ENCODE data around the gene BCR.

Gene BCR

DNA sequence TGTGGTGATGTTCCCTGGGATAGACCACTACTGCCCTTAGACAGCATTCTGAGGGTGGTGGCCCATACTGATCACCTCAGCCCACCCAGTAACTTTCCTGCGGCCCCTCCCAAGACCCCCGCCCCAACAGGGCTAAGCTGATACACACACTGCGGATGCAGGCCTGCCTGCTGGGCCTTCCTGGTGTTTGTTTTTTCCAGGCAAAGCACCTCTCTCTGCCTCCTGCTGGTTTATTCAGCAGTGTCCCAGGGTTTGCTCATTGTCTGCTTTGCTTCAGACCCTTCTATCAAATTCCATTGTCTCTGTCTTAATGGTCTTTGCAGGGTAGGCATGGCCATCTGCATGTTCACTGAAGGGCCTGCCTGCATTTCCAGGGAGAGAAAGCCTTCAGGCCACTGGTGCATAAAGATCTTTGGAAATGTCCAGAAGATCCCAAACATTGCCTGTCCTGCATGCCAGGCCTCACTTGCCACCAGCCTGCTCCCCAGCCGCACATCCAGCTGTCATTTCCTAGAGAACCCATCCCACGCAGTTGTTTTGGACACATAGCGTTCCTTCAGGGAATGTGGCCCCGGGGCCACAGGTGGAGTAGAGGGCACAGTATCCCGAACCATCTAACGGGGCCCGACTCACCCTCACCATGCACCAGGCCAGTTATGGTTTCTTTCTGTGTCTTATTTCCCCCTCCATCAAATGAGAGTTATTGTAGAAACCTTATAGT, 50.2 kb downstream of the BCR start:
- DNase-seq (ENCODE audit: low read depth in 3 of 3): no peak

DNA sequence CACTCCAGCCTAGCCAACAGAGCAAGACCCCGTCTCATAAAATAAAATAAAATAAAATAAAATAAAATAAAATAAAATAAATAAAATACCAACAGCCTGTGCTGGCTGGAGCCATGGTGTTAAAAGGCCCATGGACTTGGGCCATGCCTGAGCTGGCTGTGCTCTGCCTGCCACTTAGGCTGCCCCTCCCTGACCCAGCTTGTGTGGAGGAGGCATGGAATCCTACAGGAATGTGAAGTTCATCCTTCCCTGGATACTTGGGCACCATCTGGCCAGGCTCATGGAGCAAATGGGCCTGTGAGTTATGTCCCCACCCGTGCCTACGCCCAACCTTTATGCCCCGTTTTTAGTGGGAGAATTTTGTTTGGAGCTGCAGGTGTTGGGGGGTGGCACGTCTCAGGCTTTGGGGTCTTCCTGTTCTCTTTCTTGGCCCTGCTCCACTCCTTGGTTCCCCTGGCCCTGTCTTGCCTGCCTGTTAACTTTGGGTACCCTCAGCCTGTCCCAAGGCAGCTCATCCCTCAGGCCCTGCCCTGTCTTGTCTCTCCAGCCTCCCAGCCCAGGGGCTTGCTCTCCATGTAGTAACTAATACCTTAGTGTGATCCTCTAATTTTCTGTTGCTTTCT, 51.3 kb downstream of the BCR start:
- DNase-seq (ENCODE audit: low read depth in 3 of 3): no peak

DNA sequence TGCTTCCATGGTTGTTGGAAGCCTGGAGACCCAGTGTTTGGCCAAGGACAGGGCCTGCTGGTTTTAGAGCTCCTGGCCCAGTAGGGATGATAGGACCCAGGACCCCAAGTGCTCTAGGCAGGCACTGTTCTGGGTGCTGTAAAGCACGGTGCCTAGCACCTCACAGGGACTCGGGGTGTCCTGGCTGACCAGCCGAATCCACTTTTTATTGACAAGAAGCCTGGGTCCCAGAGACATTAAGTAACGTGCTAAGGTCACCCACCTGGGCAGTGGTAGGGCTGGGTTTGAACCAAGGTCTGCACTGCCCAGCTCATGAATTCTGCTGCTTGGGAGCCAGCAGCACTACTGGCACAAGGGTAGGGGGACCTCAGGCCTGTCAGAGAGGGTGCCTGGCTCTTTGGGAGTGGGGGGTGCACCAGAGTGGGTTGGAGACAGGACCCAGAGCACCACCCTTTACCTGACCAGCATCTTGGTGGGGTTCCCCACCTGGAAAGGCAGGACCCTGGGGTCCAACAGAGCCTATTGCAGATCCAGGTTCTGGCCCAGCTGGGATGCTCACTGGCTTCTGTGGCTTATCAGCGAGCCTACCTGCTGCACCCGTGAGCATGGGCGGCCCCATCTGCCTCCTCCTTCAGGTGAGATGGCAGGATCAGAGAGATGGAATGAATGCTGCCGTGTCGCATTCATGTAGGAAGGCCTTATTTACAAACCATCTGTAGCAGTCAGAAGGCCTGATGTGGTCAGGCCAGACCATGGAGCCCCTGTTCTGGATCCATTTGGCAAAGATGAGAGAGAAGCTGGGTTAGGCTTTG, 52.0 kb downstream of the BCR start:
- no peak for DNase-seq (ENCODE audit: low read depth in 3 of 3)

DNA sequence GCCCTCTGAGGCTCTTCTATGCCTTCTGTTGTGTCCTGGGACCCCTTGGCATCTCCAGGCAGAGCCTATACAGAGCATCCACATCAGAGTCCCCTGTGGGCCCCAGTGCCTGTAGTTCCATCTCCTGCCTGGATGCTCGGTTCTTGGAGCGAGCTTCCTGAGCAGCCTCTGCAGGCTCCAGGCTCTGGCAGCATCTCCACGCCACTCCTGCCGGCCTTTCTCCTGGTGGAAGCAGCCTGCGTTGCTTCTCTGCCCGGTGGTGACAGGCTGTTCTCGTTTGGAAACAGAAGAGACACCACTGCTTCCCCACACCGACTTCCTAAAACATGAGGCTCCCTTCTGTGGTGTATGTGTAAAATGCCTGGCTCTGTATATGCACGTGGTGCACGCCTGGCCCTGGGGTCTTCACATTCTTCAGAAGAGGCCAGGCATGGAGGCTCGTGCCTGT, 52.8 kb downstream of the BCR start:
- no peak for DNase-seq (ENCODE audit: low read depth in 3 of 3)

DNA sequence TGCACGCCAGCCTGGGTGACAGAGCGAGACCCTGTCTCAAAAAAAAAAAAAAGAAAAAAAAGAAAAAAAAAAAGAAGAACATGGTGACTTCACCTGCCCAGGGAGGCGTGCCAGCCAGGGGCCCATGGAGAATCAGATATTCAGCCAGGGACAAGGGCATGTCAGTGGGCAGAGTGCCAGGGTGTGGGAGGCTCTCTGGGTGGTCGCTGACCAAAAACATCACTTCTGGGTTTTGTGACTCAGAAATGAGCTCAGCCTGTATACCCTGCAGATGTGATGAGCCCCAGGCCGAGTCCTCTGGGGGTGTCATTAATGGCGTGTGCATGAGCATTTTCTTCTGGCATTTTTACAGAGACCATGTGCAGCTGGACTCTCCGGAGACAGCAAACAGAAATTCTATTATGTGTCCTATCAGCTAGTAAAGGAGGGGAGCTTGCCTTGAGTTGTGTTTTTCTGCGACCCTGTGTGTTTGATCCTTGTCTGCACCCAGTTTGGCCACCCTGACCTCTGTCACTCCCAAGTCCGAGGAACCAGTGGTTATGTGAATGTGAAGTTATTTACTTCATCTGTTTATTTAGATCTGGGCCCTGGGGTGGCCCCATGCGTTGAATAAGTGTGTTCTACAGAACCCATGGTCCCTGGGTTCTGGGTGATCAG, 53.6 kb downstream of the BCR start:
- DNase-seq (ENCODE audit: low read depth in 3 of 3): peak in 2 of 3 experiments; percentile 32 to 68

DNA sequence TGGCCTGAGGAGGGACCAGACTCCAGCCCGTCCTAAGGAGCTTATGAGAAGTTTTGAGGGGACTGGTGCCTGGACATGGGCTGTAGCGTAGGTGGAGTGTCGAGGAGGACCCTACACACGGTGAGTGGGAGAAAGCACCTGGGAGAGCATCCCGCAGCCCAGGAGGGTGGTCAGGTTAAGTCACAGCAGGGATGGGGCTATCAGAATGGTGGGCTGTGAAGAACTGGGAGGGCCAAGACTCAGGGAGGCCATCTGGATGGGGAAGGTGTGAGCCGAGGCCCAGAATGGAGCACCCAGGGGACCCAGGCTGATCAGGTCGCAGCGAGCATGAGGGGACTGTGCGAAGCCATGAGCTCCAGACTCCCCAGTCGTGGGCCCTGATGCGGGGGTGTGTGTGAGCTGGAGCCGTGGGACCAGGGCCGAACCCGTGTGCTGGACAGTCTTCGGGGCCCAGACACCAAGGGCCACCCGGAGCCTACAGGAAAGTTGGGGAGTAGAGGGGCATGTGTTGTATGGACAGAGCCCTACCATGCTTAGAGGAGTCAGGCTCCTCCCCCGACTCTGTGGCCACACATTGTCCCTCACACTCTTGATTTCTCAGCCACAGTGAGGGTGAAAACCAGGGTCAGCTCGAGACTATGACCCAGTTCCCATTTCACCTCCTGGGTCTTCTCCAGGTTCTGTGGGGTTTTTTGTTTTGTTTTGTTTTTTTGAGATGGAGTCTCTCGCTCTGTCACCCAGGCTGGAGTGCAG, 54.3 kb downstream of the BCR start:
- no peak for DNase-seq (ENCODE audit: low read depth in 3 of 3)

DNA sequence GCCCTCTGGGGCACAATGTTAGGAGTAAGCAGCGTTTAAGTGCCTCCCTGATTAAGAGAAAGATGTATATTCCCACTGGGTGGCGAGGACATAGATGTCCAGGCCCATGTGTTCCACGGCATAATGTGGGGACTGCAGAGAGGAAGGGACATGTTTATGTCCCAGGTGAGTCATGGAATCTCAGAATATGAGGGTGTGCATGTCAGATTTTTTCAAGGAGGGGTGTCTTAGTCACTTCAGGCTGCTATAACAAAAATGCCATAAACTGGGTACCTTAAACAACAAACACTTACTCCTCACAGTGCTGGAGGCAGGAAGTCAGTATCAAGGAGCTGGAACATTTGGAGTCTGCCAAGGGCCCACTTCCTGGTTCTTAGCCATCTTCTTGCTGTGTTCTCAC, 55.1 kb downstream of the BCR start:
- DNase-seq (ENCODE audit: low read depth in 3 of 3): no peak

DNA sequence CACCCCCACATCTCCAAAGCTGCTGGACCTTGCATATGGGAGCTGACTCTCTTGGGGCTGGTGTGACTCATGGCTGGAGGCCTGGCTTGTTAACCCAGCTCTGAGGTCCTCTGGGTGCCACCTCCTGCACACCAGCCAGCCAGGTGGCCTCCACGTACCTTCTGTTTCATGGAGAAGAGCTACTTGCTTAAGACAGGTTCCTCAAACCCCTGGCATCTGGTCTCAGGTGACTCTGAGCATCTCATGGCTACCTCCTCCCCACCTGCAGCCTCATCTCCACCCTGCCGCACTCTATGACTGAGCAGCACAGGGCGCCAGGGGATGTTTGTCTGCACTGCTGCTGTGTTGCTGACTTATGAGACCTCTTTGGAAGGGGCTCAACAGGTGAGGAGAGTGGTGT, 55.7 kb downstream of the BCR start:
- DNase-seq (ENCODE audit: low read depth in 3 of 3): no peak

DNA sequence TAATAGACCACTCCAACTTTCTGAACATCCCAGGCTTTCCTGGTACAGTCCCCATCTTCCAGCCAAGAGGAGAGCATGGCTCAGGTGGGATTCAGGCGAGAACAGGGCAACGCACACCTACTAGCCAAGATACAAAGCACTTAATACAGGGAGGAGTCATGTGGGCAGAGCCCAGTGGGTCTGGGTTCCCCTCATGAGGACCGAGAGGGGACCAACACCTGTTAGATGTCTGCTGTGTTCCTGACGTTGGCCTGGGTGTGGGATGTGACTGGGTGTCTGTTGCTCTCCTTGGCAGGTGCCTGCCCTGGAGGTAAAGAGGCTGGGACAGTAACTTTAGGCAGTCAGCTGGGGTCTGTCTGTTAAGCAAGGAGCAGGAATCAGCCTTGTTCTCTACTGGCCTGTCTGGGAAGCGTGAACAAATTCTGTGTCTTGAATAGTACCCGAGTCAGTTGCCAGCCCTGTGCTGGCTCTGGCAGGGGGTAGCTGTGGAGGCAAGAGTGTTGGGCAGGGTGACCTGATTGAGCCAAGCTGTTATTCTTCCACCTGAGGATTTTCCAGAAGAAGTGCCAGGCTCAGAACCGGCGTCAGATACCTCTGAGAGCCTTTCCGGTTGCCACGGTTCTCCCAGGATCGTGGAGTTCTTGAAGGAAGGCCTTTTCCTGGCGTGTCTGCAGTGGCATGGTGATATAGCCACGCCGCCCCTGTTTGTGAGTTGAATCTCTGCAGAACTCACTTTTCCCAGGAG, 56.3 kb downstream of the BCR start:
- DNase-seq (ENCODE audit: low read depth in 3 of 3): no peak

DNA sequence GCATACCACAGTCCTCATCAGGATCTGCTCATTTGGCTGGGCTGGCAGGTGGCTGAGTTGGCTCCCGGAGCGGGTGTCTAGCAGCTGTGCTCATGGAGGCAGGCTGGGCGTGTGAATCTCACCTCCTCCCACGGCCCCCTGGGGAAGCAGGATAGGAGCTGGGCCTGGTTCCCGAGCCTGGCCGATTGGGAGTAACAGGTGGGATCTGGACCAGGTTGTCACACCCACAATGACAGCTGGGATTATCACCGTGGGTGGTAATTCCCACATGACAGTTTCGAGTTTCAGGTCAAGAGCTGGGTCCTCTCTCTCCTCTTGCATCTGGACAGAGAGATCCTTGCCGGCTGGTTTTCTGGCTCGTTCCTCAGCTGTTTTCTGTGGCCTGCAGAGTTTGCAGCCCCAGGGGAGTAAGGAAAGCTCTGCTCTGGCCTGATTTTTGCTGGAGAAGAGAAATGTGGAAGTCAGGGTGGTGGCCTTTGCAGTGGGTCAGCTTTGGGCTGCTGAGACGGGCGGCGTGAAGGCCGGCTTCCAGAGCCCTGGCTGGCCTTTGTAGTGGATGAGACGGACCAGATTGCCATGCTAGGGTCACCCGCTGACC, 57.0 kb downstream of the BCR start:
- no peak for DNase-seq (ENCODE audit: low read depth in 3 of 3)

DNA sequence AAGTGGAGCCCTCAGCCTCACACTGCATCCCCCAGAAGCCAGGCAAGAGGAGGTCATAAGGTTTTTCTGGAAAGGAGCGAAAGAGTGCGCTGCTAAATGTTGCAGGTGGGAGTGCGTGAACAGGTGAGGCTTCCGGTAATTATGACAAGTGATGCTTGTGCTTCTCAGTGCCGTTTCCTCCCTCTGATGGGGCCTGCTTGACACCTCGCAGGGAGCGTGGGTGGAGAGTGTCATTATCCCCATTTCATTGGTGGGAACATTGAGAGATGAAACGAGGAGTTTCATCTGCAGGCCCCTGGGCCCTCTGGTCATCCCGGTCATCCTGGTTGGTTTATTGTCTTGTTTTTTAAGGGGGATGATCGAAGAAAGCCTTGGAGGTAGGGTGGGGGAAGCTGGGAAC, 57.5 kb downstream of the BCR start:
- DNase-seq (ENCODE audit: low read depth in 3 of 3): peak in 2 of 3 experiments; percentile 31 to 44

DNA sequence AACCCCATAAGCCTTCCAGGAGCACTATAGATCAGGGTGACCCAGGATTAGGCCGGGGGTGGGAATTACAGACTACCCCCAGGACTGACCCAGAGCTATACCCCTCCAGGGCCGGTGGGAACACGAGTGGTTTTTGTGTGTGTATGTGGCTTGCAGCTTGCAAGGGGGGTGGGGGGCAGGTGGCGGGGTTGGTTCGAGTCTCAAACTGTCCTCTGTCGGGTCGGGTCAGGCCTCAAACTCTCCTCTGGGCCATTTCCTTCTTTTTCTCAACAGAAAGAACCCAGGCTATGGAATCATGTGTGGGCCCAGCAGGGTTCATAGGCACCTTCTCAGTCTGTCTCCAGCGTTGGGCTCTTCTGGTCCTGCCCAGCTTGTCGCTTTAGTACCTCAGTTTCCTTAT, 58.4 kb downstream of the BCR start:
- no peak for DNase-seq (ENCODE audit: low read depth in 3 of 3)

DNA sequence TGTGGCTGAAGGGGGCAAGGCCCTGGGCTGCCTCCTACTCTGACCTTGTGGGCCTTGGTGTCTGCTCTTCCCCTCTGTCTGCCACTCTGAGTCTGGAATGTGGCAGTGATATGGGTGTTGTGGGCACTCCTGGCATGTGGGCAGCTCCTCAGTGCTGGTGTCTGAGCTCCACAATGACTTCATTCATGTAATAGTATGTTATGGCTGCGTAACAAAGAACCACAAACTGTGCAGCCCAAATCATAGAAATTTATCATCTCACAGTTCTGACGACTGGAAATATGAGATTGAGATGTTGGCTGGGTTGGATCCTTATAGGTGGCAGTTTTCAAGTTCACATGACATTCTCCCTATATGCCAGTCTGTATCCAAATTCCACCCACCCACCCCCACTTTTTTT, 59.1 kb downstream of the BCR start:
- DNase-seq (ENCODE audit: low read depth in 3 of 3): no peak

DNA sequence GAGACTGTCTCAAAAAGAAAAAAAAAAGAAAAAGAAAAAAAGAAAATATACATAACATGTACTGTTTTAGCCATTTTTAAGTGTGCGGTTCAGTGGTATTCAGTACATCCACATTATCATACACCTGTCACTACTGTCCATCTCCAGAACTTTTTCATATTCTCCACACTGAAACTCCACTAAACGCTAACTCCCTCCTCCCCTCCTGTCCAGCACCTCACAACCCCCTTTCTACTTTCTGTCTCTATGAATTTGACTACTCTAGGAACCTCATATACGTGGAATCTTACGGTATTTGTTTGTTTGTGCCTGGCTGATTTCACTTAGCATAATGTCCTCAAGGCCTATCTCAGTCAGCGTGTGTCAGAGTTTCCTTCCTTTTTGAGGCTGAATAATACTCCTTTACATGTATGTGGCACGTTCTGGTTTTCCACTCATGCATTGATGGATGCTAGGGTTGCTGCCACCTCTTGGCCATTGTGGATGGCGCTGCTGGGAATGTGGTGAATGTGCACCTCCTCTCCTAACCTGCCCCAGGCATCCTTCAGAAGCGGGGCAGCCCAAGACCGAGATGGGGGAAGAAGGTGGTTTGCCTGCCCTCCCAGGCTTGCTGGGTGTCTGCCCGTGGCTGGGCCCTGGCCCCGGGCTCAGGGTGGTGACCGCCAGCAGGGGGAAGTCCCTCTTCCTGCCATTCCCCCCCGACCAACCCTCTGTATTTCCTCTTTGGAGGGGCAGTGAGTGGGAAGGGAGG, 60.5 kb downstream of the BCR start:
- DNase-seq (ENCODE audit: low read depth in 3 of 3): peak in 1 of 3 experiments; percentile 43

DNA sequence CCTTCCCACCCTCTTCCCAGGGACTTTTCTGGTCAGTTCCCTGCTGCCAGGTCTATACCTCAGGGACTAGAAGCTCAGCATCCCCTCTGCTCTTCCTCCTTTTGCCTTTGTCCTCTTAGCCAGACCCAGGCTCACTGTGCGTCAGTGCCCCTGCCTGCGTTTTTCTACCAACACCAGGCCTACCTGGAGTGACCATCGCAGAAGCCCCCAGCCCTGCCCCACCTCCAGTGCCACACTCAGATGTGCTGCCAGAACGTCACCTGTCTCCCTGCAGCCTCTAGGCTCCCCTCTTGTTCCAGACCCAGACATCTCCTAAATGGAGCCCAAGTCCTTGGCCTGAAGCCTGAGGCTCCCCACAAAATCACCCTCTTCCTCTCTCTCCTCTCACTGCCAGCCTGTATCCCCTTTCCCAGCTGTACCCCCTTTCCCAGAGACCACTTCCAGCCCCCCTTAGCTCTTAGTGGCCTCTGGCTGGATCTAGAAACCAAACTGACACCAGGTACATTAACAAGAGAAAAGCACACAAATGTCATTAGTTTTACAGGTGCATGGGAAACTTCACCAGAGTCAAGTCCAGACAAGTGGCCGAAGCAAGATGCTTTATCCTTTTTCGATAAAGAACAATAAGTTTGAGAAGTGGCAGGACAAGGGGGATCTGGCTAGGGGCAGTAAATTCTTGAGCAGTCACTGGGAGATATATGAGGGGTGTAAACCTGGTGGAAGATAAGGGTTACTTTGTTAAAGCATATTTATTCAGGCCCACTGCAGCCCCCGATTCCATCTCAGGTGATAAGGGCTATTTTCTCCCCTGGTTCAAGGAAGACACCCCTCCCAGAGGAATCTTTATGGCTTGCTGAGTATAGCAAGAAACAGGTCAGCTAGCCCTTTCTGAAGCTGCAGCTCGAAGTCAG, 61.5 kb downstream of the BCR start:
- no peak for DNase-seq (ENCODE audit: low read depth in 3 of 3)

DNA sequence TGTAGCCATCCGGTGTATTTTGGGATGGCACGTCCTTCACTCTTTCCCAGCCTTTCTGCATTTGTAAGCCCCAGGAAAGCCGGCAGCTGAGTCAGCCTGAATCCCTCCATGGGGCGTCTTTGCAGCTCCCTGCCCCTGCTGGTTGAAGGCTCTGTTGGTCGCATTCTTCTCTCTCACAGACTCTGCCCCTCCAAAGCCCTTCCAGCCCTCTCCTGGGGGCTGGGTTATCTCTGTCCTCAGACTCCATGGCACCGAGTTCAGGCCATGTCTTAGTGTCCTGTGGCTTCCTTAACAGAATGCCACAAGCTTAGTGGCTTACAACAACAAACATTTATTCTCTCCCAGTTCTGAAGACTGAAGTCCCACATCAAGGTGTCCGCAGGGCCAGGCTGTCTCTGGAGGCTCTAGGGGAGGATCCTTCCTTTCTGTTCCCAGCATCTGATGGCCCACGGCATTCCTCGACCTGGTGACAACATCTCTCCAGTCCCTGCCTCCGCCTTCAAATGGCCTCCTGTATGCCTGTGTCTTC, 62.2 kb downstream of the BCR start:
- no peak for DNase-seq (ENCODE audit: low read depth in 3 of 3)

DNA sequence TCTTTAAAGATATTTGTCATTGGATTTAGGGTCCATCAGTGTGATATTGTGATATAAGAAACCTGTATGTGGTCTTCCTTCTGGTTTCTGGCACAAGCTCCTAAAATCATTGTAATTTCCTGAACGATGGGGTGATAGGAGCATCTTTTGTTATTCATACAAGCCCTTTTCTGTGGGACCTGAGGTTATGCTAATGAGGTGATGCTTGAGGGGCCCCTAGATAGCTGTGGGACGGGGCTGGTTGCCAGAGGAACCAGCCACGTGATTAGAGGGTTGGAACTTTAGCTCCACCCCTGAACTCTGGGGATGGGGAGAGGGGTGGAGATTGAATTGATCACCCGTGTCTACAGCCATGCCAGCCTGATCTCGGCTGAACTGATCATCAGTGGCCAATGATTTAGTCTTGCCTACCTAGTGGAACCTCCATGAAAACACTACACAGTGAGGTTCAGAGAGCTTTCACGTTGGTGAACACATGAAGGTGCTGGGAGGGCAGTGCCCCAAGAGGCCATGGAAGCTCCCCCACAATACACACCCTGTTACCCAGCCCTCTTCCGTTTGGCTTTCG, 62.8 kb downstream of the BCR start:
- DNase-seq (ENCODE audit: low read depth in 3 of 3): peak; percentile 41 to 67 (median 65)
